ENCODE data around the gene NDST1. TPM values are rescaled to one million over a fixed set of nuclear protein-coding genes. Genes with fewer than 3 reads are reported as not detected.

NDST1 gene
- polyA plus RNA-seq, 1 donor = 45.4 TPM

GRCh38 chr5:150598006-150598405 lies 90.1 kb downstream of the NDST1 start:
- no peak overlapping the region for H3K4me3 ChIP-seq (ENCODE audit: low read length)
- H3K36me3 ChIP-seq (ENCODE audit: control insufficient read depth, insufficient read depth, low read length) = peaks cover 28% of the 10 kb centered on the region
- no peaks in the 10 kb centered on the region for H3K9me3 ChIP-seq (ENCODE audit: control insufficient read depth, low read depth, low read length)
- no peak overlapping the region for H3K27ac ChIP-seq (ENCODE audit: low read length)
- DNase-seq = no peak
- H3K27me3 ChIP-seq (ENCODE audit: control insufficient read depth, insufficient read depth, low read length) = no peaks in the 10 kb centered on the region
- peaks cover 60% of the 10 kb centered on the region for H3K4me1 ChIP-seq (ENCODE audit: control insufficient read depth, insufficient read depth, low read length)
- no CpG with 5 or more reads among the region's 10 CpGs for WGBS (ENCODE audit: insufficient coverage, low lambda C conversion rate)

- DNase-seq = no peak
- Histone ChIP-seq H3K27ac (ENCODE audit: low read length) (no peak overlapping the region), H3K9me3 (ENCODE audit: control insufficient read depth, low read depth, low read length) (no peaks in the 10 kb centered on the region), H3K4me3 (ENCODE audit: low read length) (no peak overlapping the region), H3K36me3 (ENCODE audit: control insufficient read depth, insufficient read depth, low read length) (peaks cover 30% of the 10 kb centered on the region), H3K4me1 (ENCODE audit: control insufficient read depth, insufficient read depth, low read length) (peaks cover 52% of the 10 kb centered on the region), H3K27me3 (ENCODE audit: control insufficient read depth, insufficient read depth, low read length) (no peaks in the 10 kb centered on the region)
- no CpG with 5 or more reads among the region's 12 CpGs for whole genome bisulfite sequencing (ENCODE audit: insufficient coverage, low lambda C conversion rate)
Observed at GRCh38 chr5:150598821-150599273, 90.9 kb downstream of the NDST1 start.

GRCh38 chr5:150599281-150599680 lies 91.3 kb downstream of the NDST1 start:
- Histone ChIP-seq H3K4me3 (ENCODE audit: low read length) (no peak overlapping the region), H3K4me1 (ENCODE audit: control insufficient read depth, insufficient read depth, low read length) (peaks cover 47% of the 10 kb centered on the region), H3K27ac (ENCODE audit: low read length) (no peak overlapping the region), H3K9me3 (ENCODE audit: control insufficient read depth, low read depth, low read length) (no peaks in the 10 kb centered on the region), H3K27me3 (ENCODE audit: control insufficient read depth, insufficient read depth, low read length) (no peaks in the 10 kb centered on the region), H3K36me3 (ENCODE audit: control insufficient read depth, insufficient read depth, low read length) (peaks cover 30% of the 10 kb centered on the region)
- WGBS (ENCODE audit: insufficient coverage, low lambda C conversion rate) = no CpG with 5 or more reads among the region's 5 CpGs
- no peak for DNase-seq

GRCh38 chr5:150599917-150600511 lies 92.1 kb downstream of the NDST1 start:
- no peaks in the 10 kb centered on the region for H3K27me3 ChIP-seq (ENCODE audit: control insufficient read depth, insufficient read depth, low read length)
- H3K9me3 ChIP-seq (ENCODE audit: control insufficient read depth, low read depth, low read length) = no peaks in the 10 kb centered on the region
- peaks cover 43% of the 10 kb centered on the region for H3K4me1 ChIP-seq (ENCODE audit: control insufficient read depth, insufficient read depth, low read length)
- peak in 1 of 2 donors; percentile 71 for DNase-seq
- no CpG with 5 or more reads among the region's 11 CpGs for WGBS (ENCODE audit: insufficient coverage, low lambda C conversion rate)
- H3K27ac ChIP-seq (ENCODE audit: low read length) = peak overlapping the region; percentile 50
- H3K36me3 ChIP-seq (ENCODE audit: control insufficient read depth, insufficient read depth, low read length) = peaks cover 33% of the 10 kb centered on the region
- no peak overlapping the region for H3K4me3 ChIP-seq (ENCODE audit: low read length)

GRCh38 chr5:150600616-150601490 lies 92.9 kb downstream of the NDST1 start:
- peaks cover 33% of the 10 kb centered on the region for H3K36me3 ChIP-seq (ENCODE audit: control insufficient read depth, insufficient read depth, low read length)
- 76% methylated on average over 2 of the region's 25 CpGs for WGBS (ENCODE audit: insufficient coverage, low lambda C conversion rate)
- peak overlapping the region; percentile 50 for H3K27ac ChIP-seq (ENCODE audit: low read length)
- H3K4me3 ChIP-seq (ENCODE audit: low read length) = no peak overlapping the region
- H3K27me3 ChIP-seq (ENCODE audit: control insufficient read depth, insufficient read depth, low read length) = no peaks in the 10 kb centered on the region
- no peak for DNase-seq
- H3K4me1 ChIP-seq (ENCODE audit: control insufficient read depth, insufficient read depth, low read length) = peaks cover 41% of the 10 kb centered on the region
- no peaks in the 10 kb centered on the region for H3K9me3 ChIP-seq (ENCODE audit: control insufficient read depth, low read depth, low read length)

GRCh38 chr5:150601491-150602345 lies 93.8 kb downstream of the NDST1 start:
- H3K27me3 ChIP-seq (ENCODE audit: control insufficient read depth, insufficient read depth, low read length) = no peaks in the 10 kb centered on the region
- peaks cover 32% of the 10 kb centered on the region for H3K4me1 ChIP-seq (ENCODE audit: control insufficient read depth, insufficient read depth, low read length)
- H3K27ac ChIP-seq (ENCODE audit: low read length) = no peak overlapping the region
- DNase-seq = no peak
- WGBS (ENCODE audit: insufficient coverage, low lambda C conversion rate) = no CpG with 5 or more reads among the region's 16 CpGs
- peaks cover 33% of the 10 kb centered on the region for H3K36me3 ChIP-seq (ENCODE audit: control insufficient read depth, insufficient read depth, low read length)
- no peak overlapping the region for H3K4me3 ChIP-seq (ENCODE audit: low read length)
- no peaks in the 10 kb centered on the region for H3K9me3 ChIP-seq (ENCODE audit: control insufficient read depth, low read depth, low read length)

GRCh38 chr5:150603052-150603451 lies 95.1 kb downstream of the NDST1 start:
- Histone ChIP-seq H3K36me3 (ENCODE audit: control insufficient read depth, insufficient read depth, low read length) (peaks cover 29% of the 10 kb centered on the region), H3K27me3 (ENCODE audit: control insufficient read depth, insufficient read depth, low read length) (no peaks in the 10 kb centered on the region), H3K9me3 (ENCODE audit: control insufficient read depth, low read depth, low read length) (no peaks in the 10 kb centered on the region), H3K4me1 (ENCODE audit: control insufficient read depth, insufficient read depth, low read length) (peaks cover 26% of the 10 kb centered on the region), H3K27ac (ENCODE audit: low read length) (no peak overlapping the region), H3K4me3 (ENCODE audit: low read length) (no peak overlapping the region)
- no peak for DNase-seq
- WGBS (ENCODE audit: insufficient coverage, low lambda C conversion rate) = no CpG with 5 or more reads among the region's 4 CpGs

GRCh38 chr5:150603491-150603890 lies 95.6 kb downstream of the NDST1 start:
- WGBS (ENCODE audit: insufficient coverage, low lambda C conversion rate) = no CpG with 5 or more reads among the region's 3 CpGs
- H3K36me3 ChIP-seq (ENCODE audit: control insufficient read depth, insufficient read depth, low read length) = peaks cover 25% of the 10 kb centered on the region

GRCh38 chr5:150604010-150604409 lies 96.1 kb downstream of the NDST1 start:
- H3K4me3 ChIP-seq (ENCODE audit: low read length) = no peak overlapping the region
- WGBS (ENCODE audit: insufficient coverage, low lambda C conversion rate) = no CpG with 5 or more reads among the region's 4 CpGs
- DNase-seq = no peak
- no peak overlapping the region for H3K27ac ChIP-seq (ENCODE audit: low read length)
- H3K27me3 ChIP-seq (ENCODE audit: control insufficient read depth, insufficient read depth, low read length) = no peaks in the 10 kb centered on the region
- H3K9me3 ChIP-seq (ENCODE audit: control insufficient read depth, low read depth, low read length) = no peaks in the 10 kb centered on the region
- peaks cover 21% of the 10 kb centered on the region for H3K4me1 ChIP-seq (ENCODE audit: control insufficient read depth, insufficient read depth, low read length)
- H3K36me3 ChIP-seq (ENCODE audit: control insufficient read depth, insufficient read depth, low read length) = peaks cover 22% of the 10 kb centered on the region

More at GRCh38 chr5:150603491-150603890, 95.6 kb downstream of the NDST1 start:
- no peak overlapping the region for H3K27ac ChIP-seq (ENCODE audit: low read length)
- no peaks in the 10 kb centered on the region for H3K9me3 ChIP-seq (ENCODE audit: control insufficient read depth, low read depth, low read length)
- DNase-seq = no peak
- no peaks in the 10 kb centered on the region for H3K27me3 ChIP-seq (ENCODE audit: control insufficient read depth, insufficient read depth, low read length)
- H3K4me1 ChIP-seq (ENCODE audit: control insufficient read depth, insufficient read depth, low read length) = peaks cover 22% of the 10 kb centered on the region
- H3K4me3 ChIP-seq (ENCODE audit: low read length) = no peak overlapping the region

- no peaks in the 10 kb centered on the region for H3K27me3 ChIP-seq (ENCODE audit: control insufficient read depth, insufficient read depth, low read length)
- H3K4me3 ChIP-seq (ENCODE audit: low read length) = no peak overlapping the region
- H3K36me3 ChIP-seq (ENCODE audit: control insufficient read depth, insufficient read depth, low read length) = peaks cover 17% of the 10 kb centered on the region
- peaks cover 20% of the 10 kb centered on the region for H3K4me1 ChIP-seq (ENCODE audit: control insufficient read depth, insufficient read depth, low read length)
- H3K27ac ChIP-seq (ENCODE audit: low read length) = no peak overlapping the region
- no peak for DNase-seq
- no CpG with 5 or more reads among the region's 6 CpGs for WGBS (ENCODE audit: insufficient coverage, low lambda C conversion rate)
- H3K9me3 ChIP-seq (ENCODE audit: control insufficient read depth, low read depth, low read length) = no peaks in the 10 kb centered on the region
Observed at GRCh38 chr5:150604894-150605440, 97.0 kb downstream of the NDST1 start.

Data from large intestine (tissue), 3 donors.